Activated gamma-delta T cell treated with anti-CD3 and anti-CD28 coated beads, Interleukin-2, amount 50 U/mL, for 16 hours (primary cell): ENCODE data around the gene ELAC2.
"Not testable (repeated sequence)": the region's sequence is repeated elsewhere in the genome, so short reads cannot be mapped to it uniquely, and the experiment has no call there.

Experiments
- DNase-seq: peaks from one replicate; pipeline ENCODE4 v3.0.0-alpha.2; 2020; ENCODE audit warnings: low read depth

The ELAC2 gene

DNA sequence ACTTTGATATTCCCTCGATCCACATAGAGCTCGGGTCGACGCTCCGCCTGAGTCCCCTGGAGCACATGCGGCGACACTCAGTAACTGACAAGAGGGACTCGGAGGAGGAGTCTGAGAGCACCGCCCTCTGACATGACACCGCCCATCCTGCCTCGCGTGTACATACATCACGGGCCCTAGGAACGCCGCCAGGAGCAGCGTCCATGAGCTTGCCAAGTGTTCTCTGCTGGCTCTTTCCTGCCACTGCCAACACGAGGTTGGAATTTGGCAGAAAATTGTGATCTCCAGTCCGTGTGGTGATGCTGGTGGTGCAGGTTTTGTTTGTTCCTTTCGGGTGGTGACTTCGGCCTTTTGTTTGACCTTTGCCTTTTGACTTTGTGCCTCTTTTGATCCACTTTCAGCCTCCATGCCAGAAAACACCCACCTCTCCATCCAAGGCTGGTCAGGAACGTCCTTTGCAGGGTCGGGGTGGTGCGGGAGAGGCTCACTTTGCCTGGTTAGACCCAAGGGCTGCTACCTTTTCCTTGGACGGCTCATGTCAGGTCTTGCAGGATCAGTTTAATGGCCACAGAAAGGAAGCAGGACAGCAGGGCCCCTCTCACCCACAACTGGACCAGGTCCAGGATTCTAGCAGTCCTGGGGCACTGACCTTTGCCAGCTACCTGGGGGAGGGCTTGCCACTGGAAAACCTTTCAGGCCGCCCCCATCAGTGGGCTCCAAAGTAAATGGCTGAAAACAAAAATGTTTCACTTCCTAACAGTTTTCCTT lies 27.6 kb downstream of the ELAC2 start:
- no peak for DNase-seq

DNA sequence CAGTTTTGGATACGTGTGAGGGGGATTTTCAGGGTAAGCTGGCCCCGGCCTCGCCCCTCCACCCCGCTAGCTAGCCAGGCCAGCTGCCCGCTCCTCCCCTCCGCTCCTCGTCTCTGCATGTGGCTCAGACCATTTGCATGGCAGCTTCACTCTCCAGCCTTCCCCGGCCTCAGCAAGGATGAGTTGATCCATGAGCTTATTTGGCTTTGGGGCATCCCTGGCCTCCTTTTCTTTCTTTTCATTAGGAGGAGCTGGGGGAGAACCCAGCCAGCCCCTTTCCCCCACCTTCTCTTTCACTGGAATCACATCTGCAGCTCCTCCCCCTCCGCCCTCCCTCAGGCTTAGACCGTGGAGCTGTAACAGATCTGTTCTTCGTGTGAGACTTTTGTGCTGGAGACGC lies 30.7 kb downstream of the ELAC2 start:
- DNase-seq = no peak

DNA sequence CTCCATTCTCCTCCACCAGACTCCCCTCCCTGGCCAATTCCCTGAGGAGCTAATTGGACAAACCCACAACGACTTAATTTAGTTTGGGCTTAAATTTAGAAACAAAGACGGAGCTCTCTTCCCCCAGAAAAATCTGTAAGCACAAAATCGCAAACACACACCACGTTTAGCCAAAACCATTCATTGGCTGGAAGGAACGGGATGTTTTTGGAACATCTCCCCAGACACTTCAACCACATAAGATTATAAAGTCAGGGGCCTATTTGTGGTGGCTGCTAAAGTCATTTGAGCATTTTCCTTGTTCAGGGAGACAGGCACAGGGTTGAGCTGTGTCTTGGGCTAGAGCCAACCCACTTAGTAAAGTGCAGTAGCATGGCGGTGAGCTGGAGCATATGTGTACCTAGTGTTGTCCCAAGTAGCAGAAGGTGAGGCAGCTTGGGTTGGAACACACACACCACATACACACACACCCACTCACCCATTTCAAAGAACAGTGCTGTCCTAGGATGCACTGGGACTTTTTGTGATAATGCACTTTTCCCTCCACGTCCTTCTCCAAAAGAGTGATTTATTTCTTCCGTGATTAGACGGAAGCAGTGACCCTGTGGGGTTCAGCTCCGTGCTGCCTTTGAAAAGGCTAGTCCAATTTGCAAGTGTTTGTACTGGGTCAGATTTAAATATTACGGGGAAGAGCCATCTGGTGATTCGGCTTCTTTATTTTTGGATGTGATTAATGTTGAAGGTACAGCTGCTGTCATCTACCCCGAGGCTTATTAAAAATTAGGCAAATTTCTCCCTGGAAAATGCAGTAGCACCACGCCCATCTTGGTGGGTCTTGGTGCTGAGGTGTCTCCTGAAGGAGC lies 32.2 kb downstream of the ELAC2 start:
- no peak for DNase-seq

DNA sequence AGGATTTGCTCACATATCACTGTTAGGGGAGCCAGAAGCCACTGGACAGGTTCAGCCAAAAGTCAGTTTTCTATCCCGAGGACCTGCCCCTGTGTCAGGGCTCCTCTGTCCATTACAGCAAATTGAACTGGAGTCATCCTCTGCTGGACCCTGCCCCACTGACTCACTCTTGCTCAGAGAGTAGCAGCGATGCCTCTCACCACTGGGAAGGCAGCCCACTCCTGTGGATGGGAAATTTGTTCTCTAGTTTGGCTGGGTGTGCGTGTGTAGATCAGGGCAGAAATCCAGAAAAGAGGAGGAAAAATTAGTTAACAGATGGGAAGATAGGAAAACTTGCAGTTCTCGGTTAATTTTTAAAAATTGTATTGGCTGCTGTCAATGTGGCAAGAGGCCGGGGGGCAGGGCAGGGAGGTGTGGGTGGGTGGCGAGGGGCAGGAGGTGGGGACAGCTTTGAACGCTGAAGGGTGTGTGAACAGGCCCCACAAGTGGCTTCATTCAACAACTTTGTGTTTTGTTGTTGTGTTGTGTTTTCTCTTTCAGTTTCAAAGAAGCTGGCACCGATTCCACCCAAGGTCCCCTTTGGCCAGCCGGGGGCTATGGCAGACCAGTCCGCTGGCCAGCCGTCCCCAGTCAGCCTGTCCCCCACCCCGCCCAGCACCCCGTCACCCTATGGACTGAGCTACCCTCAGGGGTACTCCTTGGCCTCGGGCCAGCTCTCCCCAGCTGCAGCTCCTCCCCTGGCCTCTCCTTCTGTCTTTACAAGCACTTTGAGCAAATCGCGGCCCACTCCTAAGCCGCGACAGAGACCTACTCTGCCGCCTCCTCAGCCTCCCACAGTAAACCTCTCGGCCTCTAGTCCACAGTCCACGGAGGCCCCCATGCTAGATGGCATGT lies 33.6 kb downstream of the ELAC2 start:
- no peak for DNase-seq

DNA sequence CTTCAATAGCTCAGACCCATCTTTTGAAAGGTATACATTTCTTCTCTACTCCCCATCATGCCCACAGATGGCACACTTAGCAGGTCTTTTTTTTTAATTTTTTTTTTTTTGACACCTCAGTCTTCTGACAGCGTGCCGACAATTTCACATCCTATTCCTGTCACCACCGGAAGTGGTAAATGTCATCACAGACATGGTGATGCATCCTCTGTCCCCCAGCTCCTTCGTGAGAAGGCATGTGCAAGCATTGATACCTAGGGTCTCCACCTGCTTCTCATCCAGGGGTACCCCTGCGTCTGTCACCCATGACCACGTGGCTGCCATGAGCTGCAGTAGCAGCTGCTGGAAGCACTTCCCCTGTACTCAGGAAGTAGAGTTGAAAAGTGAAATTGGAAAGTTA lies 35.6 kb downstream of the ELAC2 start:
- DNase-seq = no peak

DNA sequence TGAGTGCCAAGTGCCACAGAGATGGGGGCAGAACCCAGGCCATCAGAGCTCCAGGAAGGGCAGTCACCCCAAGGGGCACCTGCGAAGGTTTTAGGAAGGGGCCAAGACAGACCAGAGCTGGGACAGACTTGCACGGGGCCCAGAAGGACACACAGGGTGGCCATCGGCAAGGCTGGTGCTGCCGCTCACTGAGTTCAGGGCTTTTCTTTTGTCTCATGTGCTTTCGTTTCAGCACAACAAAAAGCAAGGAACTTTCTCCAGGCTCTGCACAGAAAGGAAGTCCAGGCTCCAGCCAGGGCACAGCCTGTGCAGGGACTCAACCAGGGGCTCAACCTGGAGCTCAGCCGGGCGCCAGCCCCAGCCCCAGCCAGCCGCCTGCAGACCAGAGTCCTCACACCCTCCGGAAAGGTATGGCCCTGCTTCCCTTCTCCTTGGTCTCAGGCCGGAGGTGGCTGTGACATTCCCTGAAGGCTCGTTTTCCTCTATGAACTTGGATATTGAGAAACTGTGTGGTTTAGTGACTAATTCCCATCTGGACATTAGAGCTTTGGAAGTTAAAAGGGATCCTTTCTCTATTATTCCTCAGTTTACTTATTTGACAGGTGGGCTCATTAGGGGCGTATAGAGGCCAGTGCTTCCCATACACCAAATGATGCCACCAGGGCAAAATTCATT lies 37.9 kb downstream of the ELAC2 start:
- DNase-seq = no peak

DNA sequence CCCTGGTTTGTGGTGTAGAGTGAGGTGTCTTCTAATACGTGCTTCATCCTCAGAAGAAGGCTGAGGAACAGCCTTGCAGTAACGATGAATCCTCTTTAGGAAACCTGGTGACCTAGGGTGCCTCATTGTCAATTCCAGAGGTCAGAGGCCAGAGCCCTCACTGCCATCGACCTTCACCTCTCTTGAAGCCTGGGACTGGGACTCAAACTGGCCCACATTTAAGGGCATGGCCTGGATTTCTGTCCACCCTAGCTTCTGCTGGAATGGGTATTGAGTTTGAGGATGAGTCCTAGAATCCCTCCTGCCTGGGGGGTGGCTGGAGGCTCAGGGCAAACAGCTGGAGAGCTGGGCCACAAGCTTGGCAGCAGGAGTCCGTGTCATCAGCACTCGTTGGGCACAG lies 38.6 kb downstream of the ELAC2 start:
- no peak for DNase-seq

DNA sequence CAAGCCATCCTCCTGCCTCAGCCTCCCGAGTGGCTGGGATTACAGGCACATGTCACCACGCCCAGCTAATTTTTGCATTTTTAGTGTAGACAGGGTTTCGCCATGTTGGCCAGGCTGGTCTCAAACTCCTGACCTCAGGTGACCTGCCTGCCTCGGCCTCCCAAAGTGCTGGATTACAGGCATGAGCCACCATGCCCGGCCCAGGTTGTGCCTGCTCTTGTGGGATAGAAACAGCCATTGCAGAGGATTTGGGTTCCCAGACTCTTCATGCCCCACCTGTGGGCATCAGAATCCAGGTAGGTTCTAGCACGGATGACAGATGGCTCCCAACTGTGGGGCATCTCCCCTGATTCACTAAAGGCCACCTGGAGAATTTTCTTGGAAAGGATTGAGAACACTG lies 39.0 kb downstream of the ELAC2 start:
- not testable (repeated sequence) for DNase-seq

DNA sequence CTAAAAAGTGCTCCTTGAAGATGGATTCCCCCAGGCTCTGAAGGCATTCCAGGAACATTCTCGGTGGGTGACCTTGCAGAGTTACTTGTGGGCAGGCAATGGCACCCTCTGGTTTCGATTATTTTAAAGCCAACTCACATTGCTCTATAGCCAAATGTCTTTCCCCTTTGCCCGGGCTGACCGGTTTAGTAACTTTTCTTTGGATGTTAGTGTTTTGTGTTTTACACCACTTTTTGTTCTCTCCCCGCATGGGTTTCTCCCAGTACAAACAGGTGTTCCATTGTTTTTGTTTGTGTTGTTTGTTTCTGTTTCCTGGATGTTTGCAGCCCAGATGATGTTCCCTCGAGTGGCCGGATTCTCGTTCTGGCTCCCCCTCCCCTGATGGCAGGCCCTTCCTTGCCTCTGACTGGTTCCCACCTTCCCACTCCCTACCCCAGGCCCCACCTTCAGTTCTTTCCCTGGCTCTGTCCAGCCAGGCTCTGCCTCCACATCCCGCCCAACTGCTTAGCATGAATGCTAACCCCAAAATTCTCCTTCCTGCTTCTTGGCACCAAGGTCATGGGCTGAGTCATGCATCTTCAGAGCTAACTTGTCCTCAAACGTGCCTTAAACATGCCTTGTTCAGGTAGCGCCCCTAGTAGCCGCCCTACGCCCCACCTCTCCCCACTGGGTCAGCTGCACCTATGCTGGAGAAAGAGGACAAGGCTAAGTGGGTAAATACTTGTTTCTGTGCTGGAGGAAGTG lies 40.6 kb downstream of the ELAC2 start:
- DNase-seq = no peak

DNA sequence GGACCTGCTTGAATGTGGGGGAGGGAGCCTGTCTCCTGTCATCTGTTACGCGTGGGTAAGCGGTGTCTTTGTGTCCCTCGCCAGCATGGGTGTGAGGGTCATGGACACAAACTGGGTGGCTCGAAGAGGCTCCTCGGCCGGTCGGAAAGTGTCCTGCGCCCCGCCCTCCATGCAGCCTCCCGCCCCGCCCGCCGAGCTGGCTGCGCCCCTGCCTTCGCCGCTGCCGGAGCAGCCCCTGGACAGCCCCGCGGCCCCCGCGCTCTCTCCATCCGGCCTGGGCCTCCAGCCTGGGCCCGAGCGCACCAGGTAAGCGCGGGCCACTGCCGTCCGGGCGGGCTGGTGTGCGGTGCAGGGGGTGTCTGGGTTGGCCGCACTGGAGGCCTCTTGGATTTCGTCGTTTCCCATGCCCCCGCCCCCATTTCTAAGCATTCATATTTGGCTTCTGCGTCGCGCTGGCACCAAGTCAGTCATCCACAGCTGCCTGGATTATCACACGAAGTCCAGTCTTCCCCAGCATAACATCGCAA lies 43.8 kb downstream of the ELAC2 start:
- DNase-seq = no peak

DNA sequence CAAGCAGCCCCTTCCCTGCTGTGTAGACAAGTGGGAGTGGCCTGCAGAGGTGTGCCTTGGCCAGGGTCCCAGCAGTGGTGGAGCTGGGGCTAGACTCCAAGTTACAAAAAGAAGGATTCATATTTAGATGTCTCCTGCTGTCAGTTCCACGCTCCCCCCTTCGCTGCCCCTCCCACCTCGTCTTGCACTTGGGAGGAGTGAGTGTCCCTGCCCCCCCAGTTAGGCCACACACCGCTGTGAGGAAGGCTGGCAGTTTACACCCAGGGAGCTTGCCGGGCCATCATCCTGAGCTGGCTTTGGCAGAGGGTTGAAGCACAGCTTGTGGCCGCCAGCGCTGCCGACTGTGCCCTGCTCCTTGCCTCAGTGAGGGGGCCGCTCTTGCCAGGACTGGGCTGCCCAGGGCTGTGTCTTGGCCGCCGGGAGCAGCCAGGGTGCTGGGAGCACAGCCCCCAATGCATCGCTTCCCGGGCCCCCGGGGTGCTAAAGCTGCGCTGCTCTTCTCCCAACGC lies 44.3 kb downstream of the ELAC2 start:
- DNase-seq = no peak

DNA sequence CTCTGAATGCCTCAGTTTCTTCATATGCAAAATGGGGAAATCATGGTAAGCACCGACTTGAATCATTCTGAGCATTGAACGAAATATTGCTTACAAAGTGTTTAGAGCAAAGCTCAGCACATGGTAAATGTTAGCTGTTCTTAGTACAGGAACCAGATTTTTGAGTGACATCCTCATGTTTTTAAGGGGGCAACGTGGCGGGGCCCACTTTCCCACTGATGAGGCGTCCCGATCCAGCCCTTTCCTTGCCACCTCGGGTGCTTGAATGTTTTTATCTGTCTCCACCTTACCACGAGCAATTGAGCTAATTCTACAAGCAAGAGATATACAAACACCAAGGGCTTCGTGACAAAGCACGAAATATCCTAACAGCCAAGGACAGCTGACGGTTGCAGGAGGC lies 49.9 kb downstream of the ELAC2 start:
- DNase-seq = no peak

DNA sequence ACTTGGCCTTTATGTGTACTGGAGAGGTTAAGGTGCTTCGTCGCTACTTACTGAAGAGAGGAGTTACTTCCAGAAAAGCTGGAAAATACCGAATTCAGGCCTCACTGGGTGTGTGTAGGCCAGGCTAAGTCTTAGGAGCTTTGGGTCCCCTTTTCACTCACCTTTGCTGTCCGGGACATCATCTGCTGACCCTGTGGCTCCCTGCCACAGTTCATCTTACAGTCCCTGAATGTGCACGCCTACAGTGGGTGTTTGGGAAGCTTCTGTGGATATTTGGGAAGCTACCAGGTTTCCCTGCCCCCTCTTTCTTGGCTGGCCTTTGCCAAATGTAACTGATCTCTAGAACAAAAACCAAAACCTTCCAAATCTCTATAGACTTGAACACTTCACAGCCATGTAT lies 51.4 kb downstream of the ELAC2 start:
- no peak for DNase-seq

DNA sequence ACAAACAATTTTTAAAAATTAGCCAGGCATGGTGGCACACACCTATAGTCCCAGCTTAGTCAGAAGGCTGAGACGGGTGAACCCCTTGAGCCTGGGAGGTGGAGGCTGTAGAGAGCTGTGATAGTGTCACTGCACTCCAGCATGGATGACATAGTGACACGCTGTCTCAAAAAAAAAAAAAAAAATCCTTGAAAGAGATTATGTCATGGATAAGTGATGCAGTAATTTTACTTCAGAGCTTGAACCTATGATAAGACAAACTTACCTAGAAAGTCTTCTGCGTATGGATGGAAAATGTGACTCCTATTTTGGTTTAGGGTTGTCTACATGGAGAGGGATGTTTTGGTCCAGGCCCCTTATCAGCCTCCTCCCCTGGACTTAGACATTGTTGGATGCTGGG lies 51.8 kb downstream of the ELAC2 start:
- DNase-seq = no peak

DNA sequence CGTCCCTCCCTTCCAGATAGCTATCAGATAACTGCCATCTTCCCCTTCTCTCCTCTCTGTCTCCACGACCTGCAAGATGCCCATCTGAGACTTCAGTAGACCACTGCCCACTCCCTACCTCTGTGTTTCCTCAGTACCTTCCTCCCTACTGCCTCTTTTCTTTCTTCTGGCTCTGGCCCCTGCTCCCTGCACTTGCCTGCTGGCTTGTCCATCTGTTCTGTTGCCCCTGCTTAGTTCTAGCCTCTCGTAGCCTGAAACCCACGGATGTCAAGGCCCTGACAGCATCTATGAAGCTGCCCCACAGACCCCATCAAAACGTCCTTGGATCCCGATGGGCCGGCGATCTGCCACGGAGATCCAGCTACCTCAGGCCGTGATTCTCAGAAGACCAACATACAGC lies 53.0 kb downstream of the ELAC2 start:
- DNase-seq = no peak

DNA sequence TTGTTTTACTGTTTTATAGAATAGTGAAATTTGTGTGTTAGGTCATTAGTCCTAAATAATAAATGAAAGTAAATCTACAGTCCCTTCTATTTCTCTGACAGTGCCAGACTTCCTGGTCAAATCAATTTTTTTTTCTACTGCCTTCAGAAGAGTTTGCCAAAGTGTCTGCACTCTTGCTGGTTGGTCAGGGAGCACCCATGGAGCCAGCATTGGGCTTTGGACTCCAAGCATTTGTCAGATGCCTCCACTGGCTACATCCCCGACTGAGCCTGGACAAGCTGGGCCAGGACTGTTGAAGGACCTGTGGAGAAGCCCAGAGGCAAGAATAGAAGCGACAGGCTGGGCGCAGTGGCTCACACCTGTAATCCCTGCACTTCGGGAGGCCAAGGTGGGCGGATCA lies 53.7 kb downstream of the ELAC2 start:
- no peak for DNase-seq

DNA sequence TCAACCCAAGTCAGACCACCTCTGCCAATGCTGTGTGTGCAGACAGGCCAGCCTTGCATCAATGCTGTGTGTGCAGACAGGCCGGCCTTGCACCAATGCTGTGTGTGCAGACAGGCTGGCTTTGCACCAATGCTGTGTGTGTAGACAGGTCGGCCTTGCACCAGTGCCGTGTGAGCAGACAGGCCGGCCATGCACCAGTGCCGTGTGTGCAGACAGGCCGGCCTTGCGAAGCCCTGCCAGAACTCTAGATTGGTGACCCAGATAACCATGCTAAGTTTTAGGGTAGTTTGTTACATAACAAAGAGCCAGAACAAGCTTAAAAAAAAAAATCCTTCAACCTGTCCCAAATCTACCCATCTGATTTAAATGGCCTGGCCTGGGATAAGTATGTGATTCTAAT lies 54.3 kb downstream of the ELAC2 start:
- DNase-seq = no peak

DNA sequence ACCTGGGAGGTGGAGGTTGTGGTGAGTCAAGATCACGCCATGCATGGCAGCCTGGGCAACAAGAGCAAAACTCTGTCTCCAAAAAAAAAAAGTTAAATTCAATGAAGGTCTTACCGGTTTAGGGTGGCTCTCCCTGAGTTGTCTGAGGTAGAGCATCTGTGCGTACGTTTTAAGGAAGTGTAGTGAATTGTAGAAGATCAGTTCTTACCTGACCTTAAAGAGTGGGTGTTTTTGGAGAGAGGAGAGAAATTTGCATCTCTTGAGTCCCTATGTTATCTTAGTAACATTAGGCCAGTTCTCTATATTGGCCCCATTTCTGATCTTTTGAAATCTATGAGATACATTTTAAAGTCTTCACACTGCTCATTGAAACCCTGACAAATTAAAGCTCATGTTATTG lies 56.2 kb downstream of the ELAC2 start:
- DNase-seq = no peak

DNA sequence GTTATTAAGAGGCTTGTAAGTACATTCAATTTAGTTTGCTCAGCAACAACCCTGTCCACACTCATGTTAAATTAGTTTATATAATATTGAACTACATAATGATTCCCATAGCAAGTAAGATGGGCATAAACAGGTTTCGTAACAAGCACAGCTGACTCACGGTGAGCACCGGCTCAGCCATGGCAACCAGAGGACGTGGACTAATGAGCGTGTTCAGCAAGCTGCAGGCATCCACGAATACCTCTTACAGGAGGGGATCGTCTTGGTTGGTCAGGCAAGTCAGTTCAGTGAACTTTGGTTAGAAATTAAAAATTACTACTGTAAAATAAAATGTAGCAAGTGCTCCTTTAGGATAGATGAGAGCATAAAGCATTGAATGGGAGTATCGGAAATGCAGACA lies 58.4 kb downstream of the ELAC2 start:
- DNase-seq = no peak

DNA sequence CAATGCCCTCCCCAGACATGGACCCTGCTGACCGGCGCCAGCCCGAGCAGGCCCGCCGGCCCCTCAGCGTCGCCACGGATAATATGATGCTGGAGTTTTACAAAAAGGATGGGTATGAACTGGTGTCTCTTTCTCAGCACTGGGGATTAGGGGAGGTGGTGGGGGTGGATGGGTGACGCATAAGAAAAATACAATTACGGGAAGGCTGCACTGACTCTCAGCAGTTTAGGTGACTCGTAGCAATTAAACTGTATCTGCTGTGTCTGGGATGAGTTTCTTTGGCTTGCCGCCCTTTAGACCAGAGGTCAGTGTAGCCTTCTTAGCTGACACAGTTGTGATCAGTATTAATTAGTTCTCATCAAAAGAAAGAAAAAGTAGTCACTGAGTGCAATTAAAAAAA lies 59.0 kb downstream of the ELAC2 start:
- DNase-seq = no peak

DNA sequence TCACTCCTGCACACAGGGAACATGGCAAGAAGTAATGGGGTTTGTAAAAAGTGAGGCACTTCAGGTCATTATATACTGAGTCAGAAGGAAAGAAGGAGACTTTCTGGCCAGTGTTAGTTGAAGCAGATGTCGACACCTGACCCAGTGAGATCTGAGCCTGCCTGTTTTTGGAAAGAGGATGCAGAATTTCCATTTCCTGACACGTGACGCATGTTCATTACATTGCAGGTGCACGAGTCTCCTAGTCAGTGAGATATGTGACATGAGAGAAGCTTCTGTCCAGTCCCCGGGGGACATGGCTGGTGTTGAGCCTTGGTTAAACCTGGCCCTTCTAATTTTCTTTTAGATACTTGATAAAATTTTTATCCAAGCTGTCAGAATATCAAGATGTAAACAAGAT lies 62.3 kb downstream of the ELAC2 start:
- no peak for DNase-seq
